Fibroblast of mammary gland (primary cell): ENCODE data around the gene EIF3K.
"Not testable (repeated sequence)": the region's sequence is repeated elsewhere in the genome, so short reads cannot be mapped to it uniquely, and the experiment has no call there.

Source experiments
- DNase-seq: peaks from one replicate; pipeline ENCODE4 v3.0.0-alpha.2; 2010; ENCODE audit warnings: low read depth
- H3K4me3 ChIP-seq: 2 replicates; pipeline ENCODE4 v1.5.1; 2011; ENCODE audit warnings: low read depth, mild to moderate bottlenecking, low read length, moderate library complexity; ENCODE audit not compliant: control insufficient read depth
- TF ChIP-seq, protein P1 (sequence below): conservative IDR thresholded peaks from 2 replicates; pipeline ENCODE4 v1.5.1; 2011; ENCODE audit warnings: low read depth, low read length, inconsistent platforms; ENCODE audit not compliant: control insufficient read depth, insufficient read depth

EIF3K gene

DNA sequence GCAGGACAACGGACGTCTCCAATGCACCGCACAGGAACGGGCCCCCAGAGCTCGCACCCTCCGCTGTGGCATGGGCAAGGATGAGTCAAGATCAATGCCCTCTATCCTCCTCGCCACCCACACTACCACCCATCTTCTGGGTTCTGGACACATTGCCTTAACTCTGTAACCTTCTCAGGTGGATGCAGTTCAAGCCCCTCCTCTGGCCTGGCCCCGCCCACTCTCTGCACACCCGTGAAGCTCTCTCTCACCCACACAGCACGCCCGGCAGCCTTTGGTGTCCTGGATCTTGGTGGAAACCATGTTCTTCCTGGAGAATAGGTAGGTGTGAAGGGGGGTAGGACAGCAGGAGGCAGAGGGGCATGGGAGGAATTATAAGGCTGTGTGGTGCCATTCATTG is 21.9 kb upstream of the EIF3K start:
- DNase-seq, result no peak
- H3K4me3 ChIP-seq, result no peak overlapping the region
- TF ChIP-seq, protein P1, sequence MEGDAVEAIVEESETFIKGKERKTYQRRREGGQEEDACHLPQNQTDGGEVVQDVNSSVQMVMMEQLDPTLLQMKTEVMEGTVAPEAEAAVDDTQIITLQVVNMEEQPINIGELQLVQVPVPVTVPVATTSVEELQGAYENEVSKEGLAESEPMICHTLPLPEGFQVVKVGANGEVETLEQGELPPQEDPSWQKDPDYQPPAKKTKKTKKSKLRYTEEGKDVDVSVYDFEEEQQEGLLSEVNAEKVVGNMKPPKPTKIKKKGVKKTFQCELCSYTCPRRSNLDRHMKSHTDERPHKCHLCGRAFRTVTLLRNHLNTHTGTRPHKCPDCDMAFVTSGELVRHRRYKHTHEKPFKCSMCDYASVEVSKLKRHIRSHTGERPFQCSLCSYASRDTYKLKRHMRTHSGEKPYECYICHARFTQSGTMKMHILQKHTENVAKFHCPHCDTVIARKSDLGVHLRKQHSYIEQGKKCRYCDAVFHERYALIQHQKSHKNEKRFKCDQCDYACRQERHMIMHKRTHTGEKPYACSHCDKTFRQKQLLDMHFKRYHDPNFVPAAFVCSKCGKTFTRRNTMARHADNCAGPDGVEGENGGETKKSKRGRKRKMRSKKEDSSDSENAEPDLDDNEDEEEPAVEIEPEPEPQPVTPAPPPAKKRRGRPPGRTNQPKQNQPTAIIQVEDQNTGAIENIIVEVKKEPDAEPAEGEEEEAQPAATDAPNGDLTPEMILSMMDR, result no peak

DNA sequence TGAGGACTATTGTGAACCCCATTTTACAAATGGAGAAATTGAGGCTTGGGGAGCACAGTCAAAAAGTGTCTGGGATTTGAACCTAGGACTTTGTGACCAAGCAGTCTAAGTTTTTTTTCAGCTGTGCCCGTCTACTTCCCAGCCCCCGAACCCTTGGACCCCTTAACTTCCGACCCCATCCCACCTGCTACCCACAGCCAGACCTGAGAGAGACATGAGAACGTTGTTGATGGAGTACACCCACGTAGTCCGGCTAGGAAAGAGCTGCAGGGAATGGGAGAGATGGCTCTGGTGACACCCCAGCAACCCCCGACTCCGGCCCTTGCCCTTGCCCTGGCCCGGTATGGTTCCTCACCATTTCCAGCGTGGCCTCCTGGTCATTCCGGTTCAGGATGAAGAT is 19.3 kb upstream of the EIF3K start:
- TF ChIP-seq, protein P1, result no peak
- H3K4me3 ChIP-seq, result no peak overlapping the region

DNA sequence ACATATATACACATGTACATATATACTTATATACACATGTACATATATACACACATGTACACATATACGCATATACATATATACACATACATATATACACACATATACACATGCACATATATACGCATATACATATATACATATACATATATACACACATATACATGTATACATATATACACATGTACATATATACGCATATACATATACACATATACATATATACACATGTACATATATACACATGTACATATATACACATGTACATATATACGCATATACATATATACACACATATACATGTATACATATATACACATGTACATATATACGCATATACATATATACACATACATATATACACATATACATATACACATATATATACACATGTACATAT is 16.1 kb upstream of the EIF3K start:
- H3K4me3 ChIP-seq, DNase-seq: not testable (repeated sequence)

More for the DNA sequence above, 19.3 kb upstream of the EIF3K start:
- DNase-seq, result no peak

DNA sequence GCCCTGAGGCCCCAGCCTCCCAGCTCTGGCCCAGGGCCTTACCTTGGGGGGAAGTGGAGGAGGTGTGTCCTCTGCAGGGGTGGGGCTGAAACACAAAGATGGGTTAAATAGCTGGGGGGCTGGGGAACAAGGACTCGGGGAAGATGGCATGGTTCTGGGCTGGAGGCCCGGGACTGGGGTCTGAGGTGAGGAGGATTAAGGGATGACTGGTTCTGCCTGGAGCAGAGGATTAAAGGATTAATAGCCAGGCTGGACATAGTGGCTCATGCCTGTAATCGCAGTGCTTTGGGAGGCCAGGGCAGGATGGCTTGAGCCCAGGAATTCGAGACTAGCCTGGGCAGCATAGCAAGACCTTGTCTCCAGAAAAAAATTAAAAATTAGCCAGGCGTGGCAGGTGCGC is 12.9 kb upstream of the EIF3K start:
- TF ChIP-seq, protein P1, result no peak
- no peak overlapping the region for H3K4me3 ChIP-seq
- no peak for DNase-seq

DNA sequence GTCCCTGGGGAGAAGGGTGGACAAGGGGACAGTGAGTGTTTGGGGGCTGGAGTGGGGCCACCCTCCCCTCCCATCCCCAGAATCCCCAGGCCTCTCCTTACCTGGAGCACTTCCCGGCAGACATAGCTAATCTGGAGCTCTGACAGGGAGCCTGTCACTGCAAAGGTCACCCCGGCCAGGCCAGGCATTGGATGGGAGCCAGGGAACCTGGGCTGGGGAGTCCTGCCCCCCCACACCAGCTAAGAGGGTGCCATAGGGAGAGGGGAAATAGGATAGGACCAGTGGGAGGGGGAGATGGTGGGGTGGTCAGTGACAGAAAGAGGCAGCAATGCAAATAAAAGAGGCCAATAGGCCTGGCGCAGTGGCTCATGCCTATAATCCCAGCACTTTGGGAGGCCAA is 4.7 kb upstream of the EIF3K start:
- no peak overlapping the region for H3K4me3 ChIP-seq
- no peak for DNase-seq
- TF ChIP-seq, protein P1, result no peak

DNA sequence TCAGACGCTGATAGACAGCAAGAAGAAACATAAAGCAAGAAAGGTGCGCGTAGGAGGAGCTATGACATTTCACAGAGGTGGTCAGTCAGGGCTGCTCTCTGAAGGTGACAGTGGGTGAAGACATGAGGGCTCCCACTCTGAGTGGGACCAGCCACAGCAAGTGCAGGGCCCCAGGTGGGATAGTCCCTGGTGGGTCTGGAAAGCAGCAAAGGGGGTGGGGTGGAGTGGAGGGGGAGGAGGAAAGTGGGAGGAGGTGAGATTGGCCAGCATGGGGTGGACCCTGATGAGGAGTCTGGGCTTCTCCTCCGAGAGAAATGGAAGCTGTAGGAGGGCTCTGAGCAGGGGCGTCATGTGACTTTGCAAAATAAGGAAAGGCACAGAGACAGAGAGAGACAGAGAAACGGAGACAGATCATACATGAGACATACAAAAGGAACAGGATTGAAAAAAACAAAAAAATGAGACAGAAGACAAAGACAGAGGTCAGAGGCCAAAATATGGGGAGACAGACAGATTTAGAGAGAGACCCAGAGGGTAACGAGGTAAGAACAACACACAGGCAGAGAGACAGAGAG is 3.9 kb upstream of the EIF3K start:
- no peak overlapping the region for H3K4me3 ChIP-seq
- TF ChIP-seq, protein P1, result no peak
- DNase-seq, result no peak

DNA sequence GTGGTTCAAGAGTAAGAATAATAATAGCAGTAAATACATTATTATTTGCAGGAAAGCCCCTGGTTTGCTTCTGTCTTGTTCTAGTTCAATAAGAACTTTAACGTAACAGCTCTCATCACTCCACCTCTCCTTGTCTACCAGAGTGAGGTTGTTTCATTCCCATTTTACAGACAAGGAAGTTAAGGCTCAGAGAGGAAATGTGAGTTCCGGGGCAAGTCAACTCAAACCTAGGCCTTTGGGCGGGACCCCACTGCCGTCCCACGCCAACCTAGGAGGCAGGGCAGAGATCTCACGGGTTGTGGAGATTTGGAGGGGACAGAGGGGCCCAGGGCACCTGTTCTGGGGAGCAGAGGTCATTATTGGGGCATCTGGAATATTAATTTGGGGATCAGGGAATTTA is 2.7 kb upstream of the EIF3K start:
- no peak for DNase-seq
- TF ChIP-seq, protein P1, result no peak
- H3K4me3 ChIP-seq, result no peak overlapping the region
